ENCODE data around the gene PLXND1.

- no peak for TF ChIP-seq CTCF (IDR thresholded peaks at IDR 0.05)
- TF ChIP-seq POLR2A (IDR thresholded peaks at IDR 0.05): no peak
Observed at GRCh38 chr3:129558081-129558771, 48.2 kb downstream of the PLXND1 start.

Data from adrenal gland (tissue), 5 donors.